Mesendoderm (in vitro differentiated cells): ENCODE measurements around the gene SYNE4.

ENCODE experiments used
- DNase-seq: peaks from one replicate; pipeline ENCODE4 v3.0.0; 2013
- H2AK5ac ChIP-seq: 2 replicates; pipeline ENCODE4 v1.6.1; 2013; ENCODE audit warnings: low read length, inconsistent platforms
- H2BK120ac ChIP-seq: 2 replicates; pipeline ENCODE4 v1.6.1; 2013; ENCODE audit warnings: low read depth, mild to moderate bottlenecking, low read length, moderate library complexity, mixed read lengths
- H2BK15ac ChIP-seq: replicated peaks from 2 replicates; pipeline ENCODE4 v1.6.1; 2013; ENCODE audit warnings: low read depth, mild to moderate bottlenecking, moderate library complexity
- H2BK5ac ChIP-seq: 2 replicates; pipeline ENCODE4 v1.6.1; 2013; ENCODE audit warnings: low read length, inconsistent platforms
- H3K18ac ChIP-seq: 2 replicates; pipeline ENCODE4 v1.6.1; 2013; ENCODE audit warnings: mild to moderate bottlenecking, low read length, mixed read lengths
- H3K23ac ChIP-seq: one replicate; pipeline ENCODE4 v1.6.1; 2013; ENCODE audit warnings: low read length
- H3K27ac ChIP-seq: 2 replicates; pipeline ENCODE4 v1.5.1; 2013; ENCODE audit warnings: low read depth, mild to moderate bottlenecking, inconsistent platforms, low read length, moderate library complexity
- H3K27me3 ChIP-seq: 2 replicates; pipeline ENCODE4 v1.6.1; 2013; ENCODE audit warnings: low read length, control low read depth, mild to moderate bottlenecking, inconsistent platforms; ENCODE audit not compliant: insufficient read depth, poor library complexity
- H3K36me3 ChIP-seq: 2 replicates; pipeline ENCODE4 v1.6.1; 2013; ENCODE audit warnings: low read length, inconsistent platforms; ENCODE audit not compliant: control insufficient read depth, insufficient read depth
- H3K4ac ChIP-seq: one replicate; pipeline ENCODE4 v1.6.1; 2013; ENCODE audit warnings: low read depth, mild to moderate bottlenecking, low read length, moderate library complexity
- H3K4me1 ChIP-seq: 2 replicates; pipeline ENCODE4 v1.6.1; 2013; ENCODE audit warnings: low read depth, low read length, inconsistent platforms; ENCODE audit not compliant: control insufficient read depth
- H3K4me2 ChIP-seq: 2 replicates; pipeline ENCODE4 v1.6.1; 2013; ENCODE audit warnings: low read length
- H3K4me3 ChIP-seq: 2 replicates; pipeline ENCODE4 v1.5.1; 2013; ENCODE audit warnings: mild to moderate bottlenecking, low read length
- H3K56ac ChIP-seq: one replicate; pipeline ENCODE4 v1.6.1; 2013; ENCODE audit warnings: low read length
- H3K79me1 ChIP-seq: 2 replicates; pipeline ENCODE4 v1.6.1; 2013; ENCODE audit warnings: low read length, inconsistent platforms
- H3K79me2 ChIP-seq: 2 replicates; pipeline ENCODE4 v1.6.1; 2013; ENCODE audit warnings: mild to moderate bottlenecking, low read length; ENCODE audit not compliant: control insufficient read depth, insufficient read depth
- H3K9ac ChIP-seq: 2 replicates; pipeline ENCODE4 v1.6.1; 2013; ENCODE audit warnings: low read length, inconsistent platforms
- H4K5ac ChIP-seq: one replicate; pipeline ENCODE4 v1.6.1; 2013; ENCODE audit warnings: low read length
- H4K8ac ChIP-seq: one replicate; pipeline ENCODE4 v1.6.1; 2013; ENCODE audit warnings: low read depth, mild to moderate bottlenecking, control low read depth, low read length, moderate library complexity
- WGBS: extraction: QIAGEN DNeasy Blood & Tissue Kit; methylation state at CpG from one replicate; pipeline ENCODE4 v1.1.7; 2013; ENCODE audit warnings: low lambda C conversion rate, missing lambda C conversion rate; ENCODE audit not compliant: insufficient coverage; ENCODE audit errors: extremely low coverage; 5-methylcytosine and 5-hydroxymethylcytosine counted together

Gene SYNE4

DNA sequence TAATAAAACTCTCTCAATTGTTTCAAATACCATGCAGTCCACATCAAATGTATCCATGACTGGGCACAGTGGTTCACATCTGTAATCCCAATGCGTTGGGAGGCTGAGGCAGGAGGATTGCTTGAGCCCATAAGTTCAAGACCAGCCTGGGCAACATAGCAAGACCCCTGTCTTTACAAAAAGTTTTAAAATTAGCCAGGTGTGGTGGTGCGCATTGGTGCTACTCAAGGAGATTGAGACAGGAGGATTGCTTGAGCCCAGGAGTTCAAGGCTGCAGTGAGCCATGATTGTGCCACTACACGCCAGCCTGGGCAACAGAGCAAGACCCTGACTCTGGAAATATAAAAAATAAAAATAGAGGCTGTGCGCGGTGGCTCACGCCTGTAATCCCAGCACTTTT lies 19.1 kb upstream of the SYNE4 start:
- Histone ChIP-seq H3K27me3 (no peaks in the 10 kb centered on the region), H3K79me2 (no peaks in the 10 kb centered on the region), H3K18ac (no peak overlapping the region), H2BK5ac (no peak overlapping the region), H3K23ac (no peak overlapping the region), H3K4ac (no peak overlapping the region), H3K79me1 (no peaks in the 10 kb centered on the region), H4K5ac (no peak overlapping the region), H3K4me2 (no peak overlapping the region), H3K36me3 (peaks cover 2% of the 10 kb centered on the region), H3K27ac (no peak overlapping the region), H3K4me3 (no peak overlapping the region), H4K8ac (no peak overlapping the region), H3K4me1 (no peaks in the 10 kb centered on the region), H3K9ac (no peak overlapping the region), H2BK15ac (no peak overlapping the region), H2AK5ac (no peak overlapping the region), H3K56ac (no peak overlapping the region), H2BK120ac (no peak overlapping the region)
- DNase-seq, result no peak
- WGBS, result no CpG with 5 or more reads among the region's 6 CpGs

DNA sequence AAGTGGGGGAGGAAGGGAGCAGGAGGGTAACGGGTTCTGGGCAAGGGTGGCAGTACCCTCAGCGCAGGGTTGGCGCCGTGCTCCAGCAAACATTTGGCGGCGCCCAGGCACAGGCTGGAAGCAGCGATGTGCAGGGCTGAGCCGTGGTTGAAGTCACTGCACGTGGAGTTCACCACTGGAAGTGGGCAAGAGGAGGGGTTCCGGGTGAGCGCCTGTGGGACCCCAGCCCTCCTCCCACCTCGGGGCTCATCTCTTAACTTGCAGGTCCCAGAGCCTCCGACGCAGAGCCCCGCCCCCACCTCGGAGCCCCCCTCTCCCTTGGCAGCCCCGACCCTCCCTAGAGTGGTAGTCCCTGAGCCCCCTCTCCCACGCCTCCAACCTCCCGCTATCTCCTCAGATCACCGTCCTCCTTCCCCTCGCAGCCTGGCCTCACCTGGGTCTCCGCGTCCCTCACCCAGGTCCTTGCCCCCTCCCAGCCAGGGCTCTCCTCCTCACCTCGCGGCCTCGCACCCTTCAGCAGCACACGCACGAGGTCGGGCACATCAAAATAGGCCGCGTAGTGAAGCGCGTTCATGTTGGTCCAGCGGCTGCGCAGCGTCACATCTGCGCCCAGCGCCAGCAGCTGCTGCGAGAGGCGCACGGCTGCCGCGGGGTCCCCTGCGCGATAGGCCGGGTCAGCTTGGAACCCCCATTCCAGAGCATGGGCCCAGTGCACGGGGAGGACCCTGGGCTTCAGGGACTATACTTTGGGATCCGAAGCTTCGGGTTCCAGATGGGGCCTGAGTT lies 17.7 kb upstream of the SYNE4 start:
- no CpG with 5 or more reads among the region's 49 CpGs for WGBS
- H3K36me3 ChIP-seq, result peaks cover 2% of the 10 kb centered on the region
- H3K4me2 ChIP-seq, result no peak overlapping the region
- H2BK120ac ChIP-seq, result no peak overlapping the region
- H3K4me1 ChIP-seq, result no peaks in the 10 kb centered on the region
- H3K4me3 ChIP-seq, result no peak overlapping the region
- DNase-seq, result no peak
- no peaks in the 10 kb centered on the region for H3K27me3 ChIP-seq
- H4K5ac ChIP-seq, result no peak overlapping the region
- no peak overlapping the region for H3K4ac ChIP-seq
- H4K8ac ChIP-seq, result no peak overlapping the region
- H2BK5ac ChIP-seq, result no peak overlapping the region
- no peak overlapping the region for H3K18ac ChIP-seq
- no peak overlapping the region for H2BK15ac ChIP-seq
- no peaks in the 10 kb centered on the region for H3K79me1 ChIP-seq
- no peak overlapping the region for H3K56ac ChIP-seq
- no peaks in the 10 kb centered on the region for H3K79me2 ChIP-seq
- no peak overlapping the region for H3K23ac ChIP-seq
- H2AK5ac ChIP-seq, result no peak overlapping the region
- H3K9ac ChIP-seq, result no peak overlapping the region
- no peak overlapping the region for H3K27ac ChIP-seq

GRCh38 chr19:36025541-36025940 lies 16.9 kb upstream of the SYNE4 start:
- H3K23ac ChIP-seq, result no peak overlapping the region
- no peaks in the 10 kb centered on the region for H3K4me1 ChIP-seq
- no peak overlapping the region for H3K4me3 ChIP-seq
- H2BK5ac ChIP-seq, result no peak overlapping the region
- no peaks in the 10 kb centered on the region for H3K27me3 ChIP-seq
- no peak for DNase-seq
- H4K8ac ChIP-seq, result no peak overlapping the region
- no peaks in the 10 kb centered on the region for H3K79me2 ChIP-seq
- no peaks in the 10 kb centered on the region for H3K79me1 ChIP-seq
- H3K9ac ChIP-seq, result no peak overlapping the region
- H3K18ac ChIP-seq, result no peak overlapping the region
- H3K36me3 ChIP-seq, result peaks cover 2% of the 10 kb centered on the region
- no peak overlapping the region for H4K5ac ChIP-seq
- no peak overlapping the region for H3K27ac ChIP-seq
- no peak overlapping the region for H3K4me2 ChIP-seq
- WGBS, result no CpG with 5 or more reads among the region's 1 CpG
- H2BK15ac ChIP-seq, result no peak overlapping the region
- no peak overlapping the region for H3K56ac ChIP-seq
- no peak overlapping the region for H2AK5ac ChIP-seq
- H3K4ac ChIP-seq, result no peak overlapping the region
- H2BK120ac ChIP-seq, result no peak overlapping the region

DNA sequence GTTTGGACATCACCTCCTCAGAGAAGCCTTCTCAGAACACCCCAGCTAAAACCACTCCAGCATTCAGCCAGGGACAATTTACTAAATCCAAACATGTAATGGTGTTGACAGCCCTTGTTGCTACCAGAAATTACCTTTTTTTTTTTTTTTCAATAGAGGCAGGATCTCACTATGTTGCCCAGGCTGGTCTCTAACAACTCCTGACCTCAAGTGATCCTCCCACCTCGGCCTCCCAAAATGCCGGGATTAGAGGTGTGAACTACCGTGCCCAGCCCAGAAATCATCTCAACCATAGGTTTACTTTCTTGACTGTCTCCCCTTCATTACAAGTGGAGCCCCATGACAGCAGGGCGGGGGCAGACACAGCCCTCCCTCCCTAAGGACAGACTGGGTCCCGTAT lies 14.8 kb upstream of the SYNE4 start:
- H3K23ac ChIP-seq, result no peak overlapping the region
- no CpG with 5 or more reads among the region's 5 CpGs for WGBS
- no peak for DNase-seq
- no peak overlapping the region for H3K9ac ChIP-seq
- H2BK5ac ChIP-seq, result no peak overlapping the region
- no peak overlapping the region for H2BK120ac ChIP-seq
- no peaks in the 10 kb centered on the region for H3K79me1 ChIP-seq
- peaks cover 2% of the 10 kb centered on the region for H3K36me3 ChIP-seq
- no peaks in the 10 kb centered on the region for H3K4me1 ChIP-seq
- H3K4ac ChIP-seq, result no peak overlapping the region
- no peaks in the 10 kb centered on the region for H3K79me2 ChIP-seq
- H2AK5ac ChIP-seq, result no peak overlapping the region
- no peak overlapping the region for H2BK15ac ChIP-seq
- no peak overlapping the region for H3K56ac ChIP-seq
- no peak overlapping the region for H3K4me2 ChIP-seq
- H3K27ac ChIP-seq, result no peak overlapping the region
- no peak overlapping the region for H3K4me3 ChIP-seq
- H3K27me3 ChIP-seq, result no peaks in the 10 kb centered on the region
- H3K18ac ChIP-seq, result no peak overlapping the region
- H4K5ac ChIP-seq, result no peak overlapping the region
- no peak overlapping the region for H4K8ac ChIP-seq

GRCh38 chr19:36019061-36019670 lies 10.6 kb upstream of the SYNE4 start:
- Histone ChIP-seq H3K36me3 (peaks cover 2% of the 10 kb centered on the region), H4K5ac (no peak overlapping the region), H3K4ac (no peak overlapping the region)

More at GRCh38 chr19:36019061-36019670, 10.6 kb upstream of the SYNE4 start:
- DNase-seq, result no peak
- Histone ChIP-seq H3K4me2 (no peak overlapping the region), H3K18ac (no peak overlapping the region), H3K4me3 (no peak overlapping the region), H3K27me3 (no peaks in the 10 kb centered on the region), H2AK5ac (no peak overlapping the region), H3K27ac (no peak overlapping the region), H3K9ac (no peak overlapping the region), H3K56ac (no peak overlapping the region), H4K8ac (no peak overlapping the region), H2BK15ac (no peak overlapping the region), H3K79me2 (no peaks in the 10 kb centered on the region), H3K4me1 (no peaks in the 10 kb centered on the region), H3K23ac (no peak overlapping the region), H2BK5ac (no peak overlapping the region), H2BK120ac (no peak overlapping the region), H3K79me1 (peaks cover 2% of the 10 kb centered on the region)
- no CpG with 5 or more reads among the region's 22 CpGs for WGBS
